Liver (tissue), 9 donors: ENCODE measurements around the gene TCFL5. TPM values are rescaled to one million over a fixed set of nuclear protein-coding genes. Genes with fewer than 3 reads are reported as not detected.
A peak's percentile ranks its signal among the peaks of the same experiment; 100 is the strongest.

Experiments
- DNase-seq: peaks from one replicate; pipeline ENCODE4 v3.0.0-alpha.2; 2017; ENCODE audit warnings: low spot score
- H3K27ac ChIP-seq, 2 donors: one replicate each; pipeline ENCODE4 v1.7.0; 2013; ENCODE audit warnings: inconsistent platforms in 2 of 2, low read length in 2 of 2, control low read depth in 1 of 2, low read depth in 1 of 2, mild to moderate bottlenecking in 1 of 2
- H3K27me3 ChIP-seq, 4 donors: one replicate each; pipeline versions ENCODE4 v1.6.1 to v1.7.0; 2013; ENCODE audit warnings: low read length in 3 of 4, inconsistent platforms in 1 of 4, mild to moderate bottlenecking in 1 of 4, moderate library complexity in 1 of 4; ENCODE audit not compliant: control insufficient read depth in 4 of 4, insufficient read depth in 4 of 4
- H3K36me3 ChIP-seq, 4 donors: one replicate each; pipeline versions ENCODE4 v1.6.1 to v1.7.0; 2013; ENCODE audit warnings: low read length in 3 of 4, mild to moderate bottlenecking in 3 of 4, low read depth in 1 of 4, moderate library complexity in 1 of 4; ENCODE audit not compliant: control insufficient read depth in 4 of 4, insufficient read depth in 3 of 4
- H3K4me1 ChIP-seq, 4 donors: one replicate each; pipeline versions ENCODE4 v1.6.1 to v1.7.0; 2013; ENCODE audit warnings: low read length in 3 of 4, mild to moderate bottlenecking in 3 of 4, moderate library complexity in 1 of 4; ENCODE audit not compliant: control insufficient read depth in 4 of 4, insufficient read depth in 4 of 4
- H3K4me3 ChIP-seq, 3 donors: one replicate each; pipeline versions ENCODE4 v1.6.1 to v1.7.0; 2013; ENCODE audit warnings: low read length in 3 of 3, control low read depth in 1 of 3, low read depth in 1 of 3, mild to moderate bottlenecking in 1 of 3
- H3K9ac ChIP-seq, 2 donors: one replicate each; pipeline ENCODE4 v1.7.0; 2013; ENCODE audit warnings: low read length in 2 of 2, mild to moderate bottlenecking in 2 of 2, moderate library complexity in 2 of 2, control low read depth in 1 of 2, low read depth in 1 of 2
- H3K9me3 ChIP-seq, 4 donors: one replicate each; pipeline versions ENCODE4 v1.6.1 to v1.7.0; 2013; ENCODE audit warnings: low read length in 3 of 4; ENCODE audit not compliant: control insufficient read depth in 4 of 4
- ATF3 ChIP-seq: IDR thresholded peaks from 2 replicates; pipeline ENCODE4 v1.6.1; 2016; ENCODE audit warnings: antibody characterized with exemption
- EGR1 ChIP-seq, 2 donors: IDR thresholded peaks; 2 replicates each; pipeline ENCODE4 v1.6.1; 2016 to 2018; ENCODE audit warnings: antibody characterized with exemption in 2 of 2, low read depth in 2 of 2
- FOXA1 ChIP-seq: IDR thresholded peaks from 2 replicates; pipeline ENCODE4 v1.6.1; 2016; ENCODE audit warnings: antibody characterized with exemption
- FOXA2 ChIP-seq: IDR thresholded peaks from 2 replicates; pipeline ENCODE4 v1.6.1; 2016; ENCODE audit warnings: antibody characterized with exemption
- GABPA ChIP-seq, 2 donors: IDR thresholded peaks in 1 of 2; conservative IDR thresholded peaks in 1 of 2; 2 replicates each; pipeline ENCODE4 v1.6.1; 2016; ENCODE audit warnings: antibody characterized with exemption in 2 of 2, mild to moderate bottlenecking in 1 of 2, moderate library complexity in 1 of 2
- HNF4A ChIP-seq, 2 donors: conservative IDR thresholded peaks; 2 replicates each; pipeline ENCODE4 v1.6.1; 2016; ENCODE audit warnings: antibody characterized with exemption in 2 of 2, mild to moderate bottlenecking in 2 of 2
- HNF4G ChIP-seq: IDR thresholded peaks from 2 replicates; pipeline ENCODE4 v1.6.1; 2016; ENCODE audit warnings: antibody characterized with exemption
- JUND ChIP-seq, 2 donors: IDR thresholded peaks; 2 replicates each; pipeline ENCODE4 v1.6.1; 2016; ENCODE audit warnings: antibody characterized with exemption in 2 of 2
- MAX ChIP-seq: IDR thresholded peaks from 2 replicates; pipeline ENCODE4 v1.6.1; 2016; ENCODE audit warnings: antibody characterized with exemption
- NR2F2 ChIP-seq: IDR thresholded peaks from 2 replicates; pipeline ENCODE4 v1.6.1; 2016; ENCODE audit warnings: antibody characterized with exemption
- RAD21 ChIP-seq, 2 donors: IDR thresholded peaks; 2 replicates each; pipeline ENCODE4 v1.6.1; 2016; ENCODE audit warnings: antibody characterized with exemption in 2 of 2, mild to moderate bottlenecking in 2 of 2
- REST ChIP-seq: IDR thresholded peaks from 2 replicates; pipeline ENCODE4 v1.6.1; 2016; ENCODE audit warnings: antibody characterized with exemption, mild to moderate bottlenecking
- RXRA ChIP-seq, 2 donors: IDR thresholded peaks; 2 replicates each; pipeline ENCODE4 v1.6.1; 2017 to 2018; ENCODE audit warnings: antibody characterized with exemption in 2 of 2, mild to moderate bottlenecking in 1 of 2
- SP1 ChIP-seq: IDR thresholded peaks from 2 replicates; pipeline ENCODE4 v1.6.1; 2018; ENCODE audit warnings: antibody characterized with exemption, mild to moderate bottlenecking
- TAF1 ChIP-seq: conservative IDR thresholded peaks from 2 replicates; pipeline ENCODE4 v1.6.1; 2016; ENCODE audit warnings: antibody characterized with exemption, mild to moderate bottlenecking
- YY1 ChIP-seq: IDR thresholded peaks from 2 replicates; pipeline ENCODE4 v1.6.1; 2016; ENCODE audit warnings: antibody characterized with exemption, mild to moderate bottlenecking
- WGBS: extraction: QIAGEN DNeasy Blood & Tissue Kit; methylation state at CpG from one replicate; pipeline ENCODE4 v1.1.7; 2013; 5-methylcytosine and 5-hydroxymethylcytosine counted together
- polyA plus RNA-seq, 2 donors: library from polyadenylated mRNA; stranded (reverse) in 1 of 2; unstranded in 1 of 2; fragments of 200-250 nt in 1 of 2; fragments of >200 nt in 1 of 2; fragmentation: Nextera tagmentation in 1 of 2; extraction: Ambion mirVana in 1 of 2; gene quantifications; one replicate each; pipeline versions ENCODE4 v1.2.1 to v1.2.3, GENCODE V29; 2013 to 2015
- total RNA-seq, 2 donors: library from RNA; depleted of rRNA; stranded (reverse); fragments of >200 nt; gene quantifications; one replicate each; pipeline ENCODE4 v1.2.3, GENCODE V29; 2014
- TF ChIP-seq, protein P1 (sequence below): IDR thresholded peaks from 2 replicates; pipeline ENCODE4 v1.6.1; 2016; ENCODE audit warnings: antibody characterized with exemption
- TF ChIP-seq, protein P2 (sequence below): fragments of 150-350 bp; IDR thresholded peaks from 2 replicates; pipeline ENCODE4 v1.5.1; 2017; ENCODE audit warnings: improper control_type of control experiment, low read depth, low read length; ENCODE audit not compliant: missing input control
- donor health status: healthy.
- donor health status: healthy.
- donor health status: healthy.
- donor health status: healthy.
- donor health status: healthy.

Gene TCFL5
- total and polyA plus RNA-seq, 4 donors = 0.79 to 3.8 (median 2.2) TPM

- H3K27me3 ChIP-seq = peaks cover 0 to 4% (median 0%) of the 10 kb centered on the region in 4 donors
- H3K9me3 ChIP-seq = no peaks in the 10 kb centered on the region
- no peak for DNase-seq
- peak overlapping the region in 1 of 3 donors; percentile 24 for H3K4me3 ChIP-seq
- H3K9ac ChIP-seq = no peak overlapping the region
- H3K4me1 ChIP-seq = peaks cover 3 to 14% (median 5%) of the 10 kb centered on the region in 4 donors
- WGBS = 4% methylated on average over 57 of the region's 57 CpGs
- no peak for TF ChIP-seq REST
- no peak for TF ChIP-seq JUND (IDR thresholded peaks at IDR 0.05)
- no peak for TF ChIP-seq MAX
- TF ChIP-seq EGR1 (IDR thresholded peaks at IDR 0.05; ENCODE audit: low read depth in 2 of 2) = no peak
- TF ChIP-seq FOXA2 = no peak
- TF ChIP-seq YY1 = no peak
- TF ChIP-seq, protein P1, sequence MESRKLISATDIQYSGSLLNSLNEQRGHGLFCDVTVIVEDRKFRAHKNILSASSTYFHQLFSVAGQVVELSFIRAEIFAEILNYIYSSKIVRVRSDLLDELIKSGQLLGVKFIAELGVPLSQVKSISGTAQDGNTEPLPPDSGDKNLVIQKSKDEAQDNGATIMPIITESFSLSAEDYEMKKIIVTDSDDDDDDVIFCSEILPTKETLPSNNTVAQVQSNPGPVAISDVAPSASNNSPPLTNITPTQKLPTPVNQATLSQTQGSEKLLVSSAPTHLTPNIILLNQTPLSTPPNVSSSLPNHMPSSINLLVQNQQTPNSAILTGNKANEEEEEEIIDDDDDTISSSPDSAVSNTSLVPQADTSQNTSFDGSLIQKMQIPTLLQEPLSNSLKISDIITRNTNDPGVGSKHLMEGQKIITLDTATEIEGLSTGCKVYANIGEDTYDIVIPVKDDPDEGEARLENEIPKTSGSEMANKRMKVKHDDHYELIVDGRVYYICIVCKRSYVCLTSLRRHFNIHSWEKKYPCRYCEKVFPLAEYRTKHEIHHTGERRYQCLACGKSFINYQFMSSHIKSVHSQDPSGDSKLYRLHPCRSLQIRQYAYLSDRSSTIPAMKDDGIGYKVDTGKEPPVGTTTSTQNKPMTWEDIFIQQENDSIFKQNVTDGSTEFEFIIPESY = no peak
- no peak for TF ChIP-seq RXRA (IDR thresholded peaks at IDR 0.05)
- no peak for TF ChIP-seq HNF4A (conservative IDR thresholded peaks at IDR 0.05)
- TF ChIP-seq TAF1 = no peak
- TF ChIP-seq NR2F2 = no peak
- no peak for TF ChIP-seq HNF4G
- TF ChIP-seq FOXA1 = no peak
- TF ChIP-seq, protein P2, sequence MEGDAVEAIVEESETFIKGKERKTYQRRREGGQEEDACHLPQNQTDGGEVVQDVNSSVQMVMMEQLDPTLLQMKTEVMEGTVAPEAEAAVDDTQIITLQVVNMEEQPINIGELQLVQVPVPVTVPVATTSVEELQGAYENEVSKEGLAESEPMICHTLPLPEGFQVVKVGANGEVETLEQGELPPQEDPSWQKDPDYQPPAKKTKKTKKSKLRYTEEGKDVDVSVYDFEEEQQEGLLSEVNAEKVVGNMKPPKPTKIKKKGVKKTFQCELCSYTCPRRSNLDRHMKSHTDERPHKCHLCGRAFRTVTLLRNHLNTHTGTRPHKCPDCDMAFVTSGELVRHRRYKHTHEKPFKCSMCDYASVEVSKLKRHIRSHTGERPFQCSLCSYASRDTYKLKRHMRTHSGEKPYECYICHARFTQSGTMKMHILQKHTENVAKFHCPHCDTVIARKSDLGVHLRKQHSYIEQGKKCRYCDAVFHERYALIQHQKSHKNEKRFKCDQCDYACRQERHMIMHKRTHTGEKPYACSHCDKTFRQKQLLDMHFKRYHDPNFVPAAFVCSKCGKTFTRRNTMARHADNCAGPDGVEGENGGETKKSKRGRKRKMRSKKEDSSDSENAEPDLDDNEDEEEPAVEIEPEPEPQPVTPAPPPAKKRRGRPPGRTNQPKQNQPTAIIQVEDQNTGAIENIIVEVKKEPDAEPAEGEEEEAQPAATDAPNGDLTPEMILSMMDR = no peak
- TF ChIP-seq SP1 = no peak
- no peak for TF ChIP-seq ATF3
- no peak for TF ChIP-seq GABPA (IDR thresholded peaks at IDR 0.05 in 1 of 2, conservative IDR thresholded peaks at IDR 0.05 in 1 of 2)
- TF ChIP-seq RAD21 (IDR thresholded peaks at IDR 0.05) = no peak
- H3K36me3 ChIP-seq = peaks cover 7 to 20% (median 13%) of the 10 kb centered on the region in 4 donors
- H3K27ac ChIP-seq = no peak overlapping the region
These were observed 45.4 kb downstream of the TCFL5 start for GRCh38 chr20:62816031-62816883.
